ENCODE measurements around the gene POLL.

The POLL gene

GRCh38 chr10:101607124-101607523 is 19.1 kb upstream of the POLL start:
- Histone ChIP-seq H4K8ac (ENCODE audit: low read length) (no peak overlapping the region), H3K9ac (ENCODE audit: low read length) (no peak overlapping the region), H3K14ac (ENCODE audit: low read length in 2 of 2) (no peak overlapping the region), H3K27me3 (ENCODE audit: control insufficient read depth in 1 of 2, insufficient read depth in 1 of 2, low read length in 2 of 2) (no peaks in the 10 kb centered on the region), H2AFZ (ENCODE audit: low read depth, low read length) (no peak overlapping the region), H2AK5ac (ENCODE audit: low read length, severe bottlenecking) (no peak overlapping the region), H3K18ac (ENCODE audit: low read depth in 1 of 2, low read length in 2 of 2) (no peak overlapping the region), H3K4me2 (ENCODE audit: low read length, poor library complexity, severe bottlenecking) (no peak overlapping the region), H3K23ac (ENCODE audit: low read length in 2 of 2) (no peak overlapping the region), H3K4me3 (ENCODE audit: insufficient read depth in 1 of 2, low read depth in 1 of 2, low read length in 2 of 2) (no peak overlapping the region), H3K4ac (ENCODE audit: low read depth in 1 of 2, low read length in 2 of 2) (no peak overlapping the region), H3K4me1 (ENCODE audit: control insufficient read depth, insufficient read depth, low read depth, low read length) (peaks cover 9% of the 10 kb centered on the region), H2BK5ac (ENCODE audit: low read depth, low read length, poor library complexity, severe bottlenecking) (no peak overlapping the region), H2BK15ac (ENCODE audit: low read depth, poor library complexity, severe bottlenecking) (no peak overlapping the region), H3K9me3 (ENCODE audit: control insufficient read depth, low read length) (no peaks in the 10 kb centered on the region), H2BK120ac (ENCODE audit: low read depth, low read length) (no peak overlapping the region), H3K79me1 (replicated peaks; ENCODE audit: low read length, poor library complexity, severe bottlenecking) (peaks cover 5% of the 10 kb centered on the region), H4K91ac (ENCODE audit: low read length) (no peak overlapping the region), H3K27ac (ENCODE audit: low read length, poor library complexity, severe bottlenecking) (no peak overlapping the region), H3K36me3 (ENCODE audit: control insufficient read depth in 1 of 2, insufficient read depth in 2 of 2, low read depth in 1 of 2, low read length in 2 of 2) (peaks cover 60 to 79% of the 10 kb centered on the region in 2 experiments), H2BK12ac (ENCODE audit: low read length in 2 of 2) (no peak overlapping the region)
- WGBS, result 0% methylated on average over 2 of the region's 2 CpGs
- no peak for DNase-seq

- H3K36me3 ChIP-seq (ENCODE audit: control insufficient read depth in 1 of 2, insufficient read depth in 2 of 2, low read depth in 1 of 2, low read length in 2 of 2), result peaks cover 40 to 71% of the 10 kb centered on the region in 2 experiments
- 25% methylated on average over 4 of the region's 6 CpGs for WGBS
- no peaks in the 10 kb centered on the region for H3K27me3 ChIP-seq (ENCODE audit: control insufficient read depth in 1 of 2, insufficient read depth in 1 of 2, low read length in 2 of 2)
- H2BK120ac ChIP-seq (ENCODE audit: low read depth, low read length), result no peak overlapping the region
- DNase-seq, result peak; percentile 73
- no peak overlapping the region for H3K18ac ChIP-seq (ENCODE audit: low read depth in 1 of 2, low read length in 2 of 2)
- no peak overlapping the region for H4K91ac ChIP-seq (ENCODE audit: low read length)
- H2AK5ac ChIP-seq (ENCODE audit: low read length, severe bottlenecking), result no peak overlapping the region
- no peak overlapping the region for H2AFZ ChIP-seq (ENCODE audit: low read depth, low read length)
- H3K4me2 ChIP-seq (ENCODE audit: low read length, poor library complexity, severe bottlenecking), result no peak overlapping the region
- peaks cover 2% of the 10 kb centered on the region for H3K79me1 ChIP-seq (replicated peaks; ENCODE audit: low read length, poor library complexity, severe bottlenecking)
- H3K4me1 ChIP-seq (ENCODE audit: control insufficient read depth, insufficient read depth, low read depth, low read length), result no peaks in the 10 kb centered on the region
- H3K9me3 ChIP-seq (ENCODE audit: control insufficient read depth, low read length), result no peaks in the 10 kb centered on the region
- no peak overlapping the region for H2BK15ac ChIP-seq (ENCODE audit: low read depth, poor library complexity, severe bottlenecking)
- no peak overlapping the region for H2BK12ac ChIP-seq (ENCODE audit: low read length in 2 of 2)
- no peak overlapping the region for H3K4me3 ChIP-seq (ENCODE audit: insufficient read depth in 1 of 2, low read depth in 1 of 2, low read length in 2 of 2)
- H3K4ac ChIP-seq (ENCODE audit: low read depth in 1 of 2, low read length in 2 of 2), result no peak overlapping the region
- H2BK5ac ChIP-seq (ENCODE audit: low read depth, low read length, poor library complexity, severe bottlenecking), result no peak overlapping the region
- H3K9ac ChIP-seq (ENCODE audit: low read length), result no peak overlapping the region
- no peak overlapping the region for H4K8ac ChIP-seq (ENCODE audit: low read length)
- no peak overlapping the region for H3K14ac ChIP-seq (ENCODE audit: low read length in 2 of 2)
- no peak overlapping the region for H3K27ac ChIP-seq (ENCODE audit: low read length, poor library complexity, severe bottlenecking)
- H3K23ac ChIP-seq (ENCODE audit: low read length in 2 of 2), result no peak overlapping the region
Measured at GRCh38 chr10:101602761-101603398, 14.8 kb upstream of the POLL start.

- no peak overlapping the region for H3K14ac ChIP-seq (ENCODE audit: low read length in 2 of 2)
- H3K18ac ChIP-seq (ENCODE audit: low read depth in 1 of 2, low read length in 2 of 2), result no peak overlapping the region
- 92% methylated on average over 1 of the region's 1 CpG for WGBS
- no peak overlapping the region for H2BK12ac ChIP-seq (ENCODE audit: low read length in 2 of 2)
- no peak overlapping the region for H3K9ac ChIP-seq (ENCODE audit: low read length)
- H2AK5ac ChIP-seq (ENCODE audit: low read length, severe bottlenecking), result no peak overlapping the region
- no peak overlapping the region for H4K8ac ChIP-seq (ENCODE audit: low read length)
- H2BK120ac ChIP-seq (ENCODE audit: low read depth, low read length), result no peak overlapping the region
- H3K9me3 ChIP-seq (ENCODE audit: control insufficient read depth, low read length), result no peaks in the 10 kb centered on the region
- H3K36me3 ChIP-seq (ENCODE audit: control insufficient read depth in 1 of 2, insufficient read depth in 2 of 2, low read depth in 1 of 2, low read length in 2 of 2), result peaks cover 28 to 70% of the 10 kb centered on the region in 2 experiments
- no peak overlapping the region for H3K23ac ChIP-seq (ENCODE audit: low read length in 2 of 2)
- H3K4ac ChIP-seq (ENCODE audit: low read depth in 1 of 2, low read length in 2 of 2), result no peak overlapping the region
- H3K4me2 ChIP-seq (ENCODE audit: low read length, poor library complexity, severe bottlenecking), result no peak overlapping the region
- H2BK15ac ChIP-seq (ENCODE audit: low read depth, poor library complexity, severe bottlenecking), result peak overlapping the region; percentile 17
- no peak overlapping the region for H2BK5ac ChIP-seq (ENCODE audit: low read depth, low read length, poor library complexity, severe bottlenecking)
- no peaks in the 10 kb centered on the region for H3K4me1 ChIP-seq (ENCODE audit: control insufficient read depth, insufficient read depth, low read depth, low read length)
- no peaks in the 10 kb centered on the region for H3K79me1 ChIP-seq (replicated peaks; ENCODE audit: low read length, poor library complexity, severe bottlenecking)
- no peak overlapping the region for H2AFZ ChIP-seq (ENCODE audit: low read depth, low read length)
- H3K4me3 ChIP-seq (ENCODE audit: insufficient read depth in 1 of 2, low read depth in 1 of 2, low read length in 2 of 2), result no peak overlapping the region
- DNase-seq, result no peak
- H3K27me3 ChIP-seq (ENCODE audit: control insufficient read depth in 1 of 2, insufficient read depth in 1 of 2, low read length in 2 of 2), result no peaks in the 10 kb centered on the region
- no peak overlapping the region for H3K27ac ChIP-seq (ENCODE audit: low read length, poor library complexity, severe bottlenecking)
- H4K91ac ChIP-seq (ENCODE audit: low read length), result no peak overlapping the region
Measured at GRCh38 chr10:101601541-101601940, 13.5 kb upstream of the POLL start.

GRCh38 chr10:101597091-101597900 is 9.2 kb upstream of the POLL start:
- Histone ChIP-seq H3K9ac (ENCODE audit: low read length) (no peak overlapping the region), H4K8ac (ENCODE audit: low read length) (no peak overlapping the region), H3K27me3 (ENCODE audit: control insufficient read depth in 1 of 2, insufficient read depth in 1 of 2, low read length in 2 of 2) (no peaks in the 10 kb centered on the region), H3K4me1 (ENCODE audit: control insufficient read depth, insufficient read depth, low read depth, low read length) (no peaks in the 10 kb centered on the region), H3K36me3 (ENCODE audit: control insufficient read depth in 1 of 2, insufficient read depth in 2 of 2, low read depth in 1 of 2, low read length in 2 of 2) (peaks cover 16 to 53% of the 10 kb centered on the region in 2 experiments), H2AFZ (ENCODE audit: low read depth, low read length) (no peak overlapping the region), H2BK120ac (ENCODE audit: low read depth, low read length) (no peak overlapping the region), H3K4me2 (ENCODE audit: low read length, poor library complexity, severe bottlenecking) (no peak overlapping the region), H3K14ac (ENCODE audit: low read length in 2 of 2) (no peak overlapping the region), H3K4me3 (ENCODE audit: insufficient read depth in 1 of 2, low read depth in 1 of 2, low read length in 2 of 2) (no peak overlapping the region), H3K18ac (ENCODE audit: low read depth in 1 of 2, low read length in 2 of 2) (no peak overlapping the region), H3K79me1 (replicated peaks; ENCODE audit: low read length, poor library complexity, severe bottlenecking) (no peaks in the 10 kb centered on the region), H2BK15ac (ENCODE audit: low read depth, poor library complexity, severe bottlenecking) (no peak overlapping the region), H3K9me3 (ENCODE audit: control insufficient read depth, low read length) (no peaks in the 10 kb centered on the region), H3K27ac (ENCODE audit: low read length, poor library complexity, severe bottlenecking) (no peak overlapping the region), H2AK5ac (ENCODE audit: low read length, severe bottlenecking) (no peak overlapping the region), H3K4ac (ENCODE audit: low read depth in 1 of 2, low read length in 2 of 2) (no peak overlapping the region), H2BK12ac (ENCODE audit: low read length in 2 of 2) (no peak overlapping the region), H4K91ac (ENCODE audit: low read length) (no peak overlapping the region), H3K23ac (ENCODE audit: low read length in 2 of 2) (no peak overlapping the region), H2BK5ac (ENCODE audit: low read depth, low read length, poor library complexity, severe bottlenecking) (no peak overlapping the region)
- WGBS, result 85% methylated on average over 14 of the region's 14 CpGs
- no peak for DNase-seq

Measured in mesenchymal stem cell (in vitro differentiated cells and primary cell).